Endothelial cell of umbilical vein (primary cell): ENCODE results near the gene NBL1. TPM values are rescaled to one million over a fixed set of nuclear protein-coding genes. Genes with fewer than 3 reads are reported as not detected.

Experiments
- BruUV-seq: library from RNA; stranded (reverse); fragments of 400-500 nt; replicated peaks from 2 replicates; lab custom pipeline; 2021; lab: Mats Ljungman, UMichigan
- CTCF ChIA-PET: fragments of 300-600, 350-600 bp; sonication (Branson Sonifier 250); formaldehyde crosslinking; loops from one replicate; lab custom pipeline; 2021; ENCODE audit warnings: antibody characterized with exemption, inconsistent platforms; lab: Charles Lee
- POLR2A ChIA-PET: fragments of 300-600, 350-600 bp; sonication (Branson Sonifier 250); formaldehyde crosslinking; loops from one replicate; lab custom pipeline; 2021; ENCODE audit warnings: antibody characterized with exemption, inconsistent platforms; lab: Charles Lee
- DNase-seq: peaks from one replicate; pipeline ENCODE4 v3.0.0-alpha.2; 2011; ENCODE audit warnings: low read depth, low spot score
- FAIRE-seq: peaks from 2 replicates; lab custom pipeline; 2011; peaks lifted over from hg19 to GRCh38; lab: Jason Lieb, UNC
- H2AFZ ChIP-seq: 2 replicates; pipeline ENCODE4 v1.6.0; 2012; ENCODE audit warnings: low read depth, low read length, control low read depth, inconsistent platforms
- H3K27ac ChIP-seq: 2 replicates; pipeline ENCODE4 v1.5.1; 2011; ENCODE audit warnings: low read depth, mild to moderate bottlenecking, control low read depth, low read length, moderate library complexity; ENCODE audit not compliant: insufficient read depth
- H3K27me3 ChIP-seq, 2 experiments: 2 replicates each; pipeline versions ENCODE4 v1.6.0 to v1.6.1; 2011; ENCODE audit warnings: low read length in 2 of 2, mixed read lengths in 1 of 2; ENCODE audit not compliant: control insufficient read depth in 2 of 2, insufficient read depth in 2 of 2
- H3K36me3 ChIP-seq, 2 experiments: 2 replicates in 1 of 2; 3 replicates in 1 of 2; pipeline ENCODE4 v1.5.1; 2011; ENCODE audit warnings: low read length in 2 of 2, mild to moderate bottlenecking in 1 of 2, moderate library complexity in 1 of 2; ENCODE audit not compliant: control insufficient read depth in 2 of 2, insufficient read depth in 2 of 2; ENCODE audit errors: extremely low read depth in 1 of 2
- H3K4me1 ChIP-seq: 3 replicates; pipeline ENCODE4 v1.5.1; 2011; ENCODE audit warnings: mild to moderate bottlenecking, low read length; ENCODE audit not compliant: control insufficient read depth, insufficient read depth; ENCODE audit errors: extremely low read depth
- H3K4me2 ChIP-seq: 2 replicates; pipeline ENCODE4 v1.6.1; 2011; ENCODE audit warnings: low read length, control low read depth, mixed read lengths; ENCODE audit not compliant: insufficient read depth
- H3K4me3 ChIP-seq, 3 experiments: fragments of 200-600 bp in 1 of 3; sonication (generic), shearing (Covaris generic) in 1 of 3; replicated peaks in 1 of 3; 2 replicates each; pipeline ENCODE4 v1.5.1; 2011 to 2016; ENCODE audit warnings: control low read depth in 3 of 3, low read length in 3 of 3, mild to moderate bottlenecking in 2 of 3, inconsistent platforms in 1 of 3, low read depth in 1 of 3, moderate library complexity in 1 of 3; ENCODE audit not compliant: insufficient read depth in 1 of 3
- H3K79me2 ChIP-seq: 2 replicates; pipeline ENCODE4 v1.6.0; 2012; ENCODE audit warnings: low read length, inconsistent platforms; ENCODE audit not compliant: control insufficient read depth, insufficient read depth
- H3K9ac ChIP-seq: replicated peaks from 2 replicates; pipeline ENCODE3; 2011; ENCODE audit warnings: low read length, control low read depth; ENCODE audit not compliant: insufficient read depth; ENCODE audit errors: extremely low read depth
- H3K9me1 ChIP-seq: replicated peaks from 3 replicates; pipeline ENCODE4 v1.6.0; 2011; ENCODE audit warnings: mild to moderate bottlenecking, low read length; ENCODE audit not compliant: control insufficient read depth, insufficient read depth; ENCODE audit errors: extremely low read depth
- H3K9me3 ChIP-seq: replicated peaks from 2 replicates; pipeline ENCODE4 v1.5.1; 2012; ENCODE audit warnings: low read length, inconsistent platforms; ENCODE audit not compliant: control insufficient read depth, insufficient read depth
- H4K20me1 ChIP-seq: replicated peaks from 2 replicates; pipeline ENCODE3; 2011; ENCODE audit warnings: mild to moderate bottlenecking, low read length; ENCODE audit not compliant: control insufficient read depth, insufficient read depth; ENCODE audit errors: extremely low read depth
- EZH2 ChIP-seq: IDR thresholded peaks from 2 replicates; pipeline ENCODE4 v1.6.1; 2012; ENCODE audit warnings: borderline replicate concordance, low read depth, mild to moderate bottlenecking, moderate library complexity, low read length, inconsistent platforms; ENCODE audit not compliant: severe bottlenecking
- FOS ChIP-seq: IDR thresholded peaks from 2 replicates; pipeline ENCODE4 v1.6.1; 2011; ENCODE audit warnings: mild to moderate bottlenecking, low read length, moderate library complexity, borderline replicate concordance; ENCODE audit not compliant: insufficient read depth
- JUN ChIP-seq: IDR thresholded peaks from 2 replicates; pipeline ENCODE4 v1.6.1; 2011; ENCODE audit warnings: borderline replicate concordance, low read depth; ENCODE audit not compliant: insufficient read length, insufficient read depth
- MAX ChIP-seq: IDR thresholded peaks from 2 replicates; pipeline ENCODE4 v1.6.1; 2011; ENCODE audit not compliant: insufficient read depth, insufficient read length
- MYC ChIP-seq: IDR thresholded peaks from one replicate; pipeline ENCODE4 v1.6.1; 2011; ENCODE audit warnings: mild to moderate bottlenecking, low read depth, low read length
- POLR2AphosphoS5 ChIP-seq: IDR thresholded peaks from 2 replicates; pipeline ENCODE4 v1.6.1; 2012; ENCODE audit warnings: low read depth, mild to moderate bottlenecking, control low read depth, low read length, moderate library complexity; ENCODE audit not compliant: insufficient read depth
- dilution Hi-C: fragments of 300-500 bp; cut with MboI; formaldehyde crosslinking; loops from one replicate; pipeline ENCODE4 v1.15.0; 2019; ENCODE audit warnings: low sequenced_read_pairs; ENCODE audit not compliant: extremely low pct_ligation_motif_present
- intact Hi-C: fragments of 100-400 bp; cut with micrococcal nuclease; formaldehyde crosslinking; loops from one replicate; pipeline ENCODE4 v1.10.0; 2022
- polyA plus RNA-seq, 4 experiments: library from polyadenylated mRNA; depleted of rRNA in 3 of 4; stranded (reverse) in 3 of 4; unstranded in 1 of 4; fragments of >200 nt; gene quantifications; 2 replicates each; pipeline versions ENCODE4 v1.2.1 to v1.2.3, GENCODE V29; 2011 to 2012; ENCODE audit warnings: missing spikeins in 1 of 4
- total RNA-seq: library from RNA; stranded (reverse); gene quantifications from 2 replicates; pipeline ENCODE4 v1.2.3, GENCODE V29; 2021
- TF ChIP-seq, protein P1 (sequence below), 2 donors: IDR thresholded peaks; 1 replicate in 1 of 2; 2 replicates in 1 of 2; pipeline ENCODE4 v1.5.1; 2011; ENCODE audit warnings: low read length in 2 of 2, mild to moderate bottlenecking in 2 of 2, moderate library complexity in 2 of 2, control low read depth in 1 of 2, inconsistent platforms in 1 of 2, low read depth in 1 of 2; ENCODE audit not compliant: insufficient read depth in 1 of 2; ENCODE audit errors: extremely low read depth in 1 of 2

The NBL1 gene
- total and polyA plus RNA-seq, 2 donors (not counting 3 experiments of a cell fraction or from before 2014, with no cell fraction given), result 36.2 to 40.5 TPM

DNA sequence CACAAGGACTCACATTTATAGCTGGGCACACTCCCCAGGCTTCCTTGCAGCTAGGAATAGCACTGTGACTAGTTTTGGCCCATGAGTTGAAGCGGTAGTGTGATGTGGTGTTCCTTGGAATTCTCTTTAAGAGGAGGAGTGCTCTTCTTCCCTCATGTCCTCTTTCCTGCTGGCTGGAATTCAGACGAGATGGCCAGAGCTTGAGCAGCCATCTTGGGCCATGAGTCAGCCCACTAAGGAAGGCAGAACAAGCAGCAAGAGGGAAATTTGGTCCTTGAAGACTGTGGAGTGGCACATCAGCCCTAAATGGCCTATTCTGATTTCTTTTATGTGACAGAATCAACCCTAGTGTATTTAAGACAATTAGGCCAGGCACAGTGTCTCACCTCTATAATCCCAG lies 40.6 kb downstream of the NBL1 start:
- no peaks in the 10 kb centered on the region for H4K20me1 ChIP-seq
- H2AFZ ChIP-seq, result no peak overlapping the region
- POLR2A ChIA-PET, result interaction anchor here (0.7 kb wide), 1 partner anchor 101 kb away, joined by 13 read pairs; no protein-coding TSS in a partner anchor
- no peaks in the 10 kb centered on the region for H3K36me3 ChIP-seq
- no peak overlapping the region for H3K9ac ChIP-seq
- DNase-seq (no peak), FAIRE-seq (peak; percentile 46)
- no peak overlapping the region for H3K4me3 ChIP-seq
- TF ChIP-seq, protein P1, sequence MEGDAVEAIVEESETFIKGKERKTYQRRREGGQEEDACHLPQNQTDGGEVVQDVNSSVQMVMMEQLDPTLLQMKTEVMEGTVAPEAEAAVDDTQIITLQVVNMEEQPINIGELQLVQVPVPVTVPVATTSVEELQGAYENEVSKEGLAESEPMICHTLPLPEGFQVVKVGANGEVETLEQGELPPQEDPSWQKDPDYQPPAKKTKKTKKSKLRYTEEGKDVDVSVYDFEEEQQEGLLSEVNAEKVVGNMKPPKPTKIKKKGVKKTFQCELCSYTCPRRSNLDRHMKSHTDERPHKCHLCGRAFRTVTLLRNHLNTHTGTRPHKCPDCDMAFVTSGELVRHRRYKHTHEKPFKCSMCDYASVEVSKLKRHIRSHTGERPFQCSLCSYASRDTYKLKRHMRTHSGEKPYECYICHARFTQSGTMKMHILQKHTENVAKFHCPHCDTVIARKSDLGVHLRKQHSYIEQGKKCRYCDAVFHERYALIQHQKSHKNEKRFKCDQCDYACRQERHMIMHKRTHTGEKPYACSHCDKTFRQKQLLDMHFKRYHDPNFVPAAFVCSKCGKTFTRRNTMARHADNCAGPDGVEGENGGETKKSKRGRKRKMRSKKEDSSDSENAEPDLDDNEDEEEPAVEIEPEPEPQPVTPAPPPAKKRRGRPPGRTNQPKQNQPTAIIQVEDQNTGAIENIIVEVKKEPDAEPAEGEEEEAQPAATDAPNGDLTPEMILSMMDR (IDR thresholded peaks at IDR 0.05; ENCODE audit: extremely low read depth in 1 of 2, insufficient read depth in 1 of 2, low read depth in 1 of 2, low read length in 2 of 2), result no peak
- TF ChIP-seq FOS, result no peak
- TF ChIP-seq MAX, result no peak
- TF ChIP-seq MYC, result no peak
- no peak for TF ChIP-seq JUN
- H3K9me1 ChIP-seq, result no peaks in the 10 kb centered on the region
- no peaks in the 10 kb centered on the region for H3K79me2 ChIP-seq
- intact Hi-C loops, result no loop called here
- dilution Hi-C loops, result no loop called here
- no peaks in the 10 kb centered on the region for H3K4me1 ChIP-seq
- no peak overlapping the region for H3K27ac ChIP-seq
- CTCF ChIA-PET, result interaction anchor here (2.3 kb wide), 1 partner anchor 20 kb away, joined by 5 read pairs; no protein-coding TSS in a partner anchor
- H3K9me3 ChIP-seq, result no peaks in the 10 kb centered on the region
- H3K27me3 ChIP-seq, result no peaks in the 10 kb centered on the region
- no peak overlapping the region for H3K4me2 ChIP-seq
- no TSS peak for BruUV-seq

DNA sequence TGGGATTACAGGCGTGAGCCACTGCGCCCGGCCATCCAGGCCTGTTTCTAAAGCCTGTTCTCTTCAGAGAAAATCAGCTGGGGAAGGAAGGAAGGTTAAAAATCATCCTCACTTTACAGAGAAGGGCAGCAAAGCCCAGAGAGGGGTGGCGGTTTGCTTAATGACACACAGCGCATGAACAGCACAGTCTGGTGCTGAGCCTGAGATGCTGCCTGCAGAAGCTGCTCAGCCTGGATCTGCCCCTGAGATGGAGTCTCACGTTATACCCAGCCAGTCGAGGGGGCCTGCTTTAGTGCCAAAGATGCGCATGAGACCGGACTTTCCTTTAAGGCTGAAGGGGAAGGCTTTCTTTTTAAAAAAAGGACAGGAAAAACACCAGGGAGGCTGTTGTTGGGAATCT lies 41.9 kb downstream of the NBL1 start:
- TF ChIP-seq POLR2AphosphoS5 (no peak), FOS (no peak), MAX (no peak), EZH2 (no peak), JUN (no peak)
- TF ChIP-seq, protein P1 (IDR thresholded peaks at IDR 0.05; ENCODE audit: extremely low read depth in 1 of 2, insufficient read depth in 1 of 2, low read depth in 1 of 2, low read length in 2 of 2), result no peak
- H3K9me3 ChIP-seq, result no peaks in the 10 kb centered on the region
- no peaks in the 10 kb centered on the region for H4K20me1 ChIP-seq
- no peak overlapping the region for H3K4me3 ChIP-seq
- no peak for FAIRE-seq
- H3K4me2 ChIP-seq, result no peak overlapping the region
- ChIA-PET CTCF (interaction anchor here (2.3 kb wide), 1 partner anchor 19 kb away, joined by 5 read pairs; no protein-coding TSS in a partner anchor), POLR2A (interaction anchor here (0.5 kb wide), 1 partner anchor 112 kb away, joined by 3 read pairs; no protein-coding TSS in a partner anchor)
- no peak overlapping the region for H2AFZ ChIP-seq
- no peaks in the 10 kb centered on the region for H3K4me1 ChIP-seq
- no TSS peak for BruUV-seq
- no peak for DNase-seq
- H3K27me3 ChIP-seq, result no peaks in the 10 kb centered on the region
- H3K79me2 ChIP-seq, result no peaks in the 10 kb centered on the region
- no peaks in the 10 kb centered on the region for H3K36me3 ChIP-seq
- no peak overlapping the region for H3K9ac ChIP-seq
- dilution Hi-C loops, result no loop called here
- no peak overlapping the region for H3K27ac ChIP-seq
- no peaks in the 10 kb centered on the region for H3K9me1 ChIP-seq
- intact Hi-C loops, result no loop called here
